GM12878 (cell line): Measurements from ENCODE around the gene PCSK6.

Experiments
- CEBPZ ChIP-seq: fragments of 150-350 bp; IDR thresholded peaks from 2 replicates; pipeline ENCODE4 v1.6.1; 2016; ENCODE audit warnings: low read depth, low read length
- CTCF ChIP-seq, 3 experiments: IDR thresholded peaks in 2 of 3; conservative IDR thresholded peaks in 1 of 3; 2 replicates each; pipeline ENCODE4 v1.5.1; 2011; ENCODE audit warnings: low read depth in 3 of 3, low read length in 3 of 3, mild to moderate bottlenecking in 3 of 3, control low read depth in 2 of 3, moderate library complexity in 2 of 3, inconsistent platforms in 1 of 3, mixed read lengths in 1 of 3; ENCODE audit not compliant: control insufficient read depth in 2 of 3, insufficient read depth in 1 of 3; ENCODE audit errors: extremely low read depth in 1 of 3
- E2F4 ChIP-seq: IDR thresholded peaks from 2 replicates; pipeline ENCODE4 v1.6.1; 2012; ENCODE audit warnings: low read depth, low read length, improper control_type of control experiment
- ELK1 ChIP-seq: IDR thresholded peaks from 2 replicates; pipeline ENCODE4 v1.6.1; 2012; ENCODE audit warnings: low read depth, low read length, improper control_type of control experiment
- FOXM1 ChIP-seq: IDR thresholded peaks from 2 replicates; pipeline ENCODE4 v1.6.1; 2012; ENCODE audit warnings: low read depth, mild to moderate bottlenecking, inconsistent platforms, low read length, moderate library complexity
- HCFC1 ChIP-seq: fragments of 150-350 bp; IDR thresholded peaks from 2 replicates; pipeline ENCODE4 v1.6.1; 2014; ENCODE audit warnings: low read length
- MYC ChIP-seq: IDR thresholded peaks from 2 replicates; pipeline ENCODE4 v1.6.1; 2011; ENCODE audit warnings: mild to moderate bottlenecking, low read length, moderate library complexity, inconsistent platforms; ENCODE audit not compliant: insufficient read depth, insufficient replicate concordance, insufficient read length, severe bottlenecking
- RAD21 ChIP-seq: IDR thresholded peaks from 2 replicates; pipeline ENCODE4 v1.6.1; 2011; ENCODE audit warnings: mild to moderate bottlenecking, low read depth, low read length, moderate library complexity; ENCODE audit not compliant: insufficient read depth
- SKIL ChIP-seq: fragments of 450-650 bp; IDR thresholded peaks from 2 replicates; pipeline ENCODE4 v1.6.1; 2017; ENCODE audit warnings: mild to moderate bottlenecking, low read depth, inconsistent platforms; ENCODE audit not compliant: poor library complexity, severe bottlenecking
- SMC3 ChIP-seq: IDR thresholded peaks from 2 replicates; pipeline ENCODE4 v1.6.1; 2011; ENCODE audit warnings: low read length, improper control_type of control experiment, borderline replicate concordance
- SP1 ChIP-seq: IDR thresholded peaks from one replicate; pipeline ENCODE4 v1.6.1; 2011; ENCODE audit warnings: low read depth, low read length
- SRF ChIP-seq, 2 experiments: IDR thresholded peaks; 2 replicates each; pipeline ENCODE4 v1.6.1; 2011; ENCODE audit warnings: low read depth in 2 of 2, low read length in 2 of 2, mild to moderate bottlenecking in 1 of 2, moderate library complexity in 1 of 2
- TAF1 ChIP-seq: IDR thresholded peaks from 2 replicates; pipeline ENCODE4 v1.6.1; 2011; ENCODE audit warnings: mild to moderate bottlenecking, low read depth, low read length, borderline replicate concordance
- TCF7 ChIP-seq: IDR thresholded peaks from 2 replicates; pipeline ENCODE4 v1.6.1; 2014; ENCODE audit warnings: antibody characterized with exemption, borderline replicate concordance

- TF ChIP-seq TAF1 (no peak), CTCF (IDR thresholded peaks at IDR 0.05 in 2 of 3, conservative IDR thresholded peaks at IDR 0.05 in 1 of 3; ENCODE audit: control insufficient read depth in 2 of 3, extremely low read depth in 1 of 3, insufficient read depth in 1 of 3, low read depth in 3 of 3, low read length in 3 of 3) (no peak), SMC3 (no peak), SKIL (no peak), FOXM1 (no peak), TCF7 (no peak), ELK1 (no peak), SP1 (no peak), SRF (IDR thresholded peaks at IDR 0.05; ENCODE audit: low read depth in 2 of 2, low read length in 2 of 2) (no peak), RAD21 (no peak), MYC (no peak), CEBPZ (no peak), E2F4 (no peak), HCFC1 (no peak)
Observed at GRCh38 chr15:101255051-101255395, 234.5 kb downstream of the PCSK6 start.
